GM19099 (cell line): ENCODE results near the gene TRABD2A.

Experiments used
- POLR2A ChIP-seq: IDR thresholded peaks from 3 replicates; pipeline ENCODE4 v1.6.1; 2011; ENCODE audit warnings: low read depth; ENCODE audit not compliant: insufficient read length; ENCODE audit errors: extremely low read depth

TRABD2A gene

DNA sequence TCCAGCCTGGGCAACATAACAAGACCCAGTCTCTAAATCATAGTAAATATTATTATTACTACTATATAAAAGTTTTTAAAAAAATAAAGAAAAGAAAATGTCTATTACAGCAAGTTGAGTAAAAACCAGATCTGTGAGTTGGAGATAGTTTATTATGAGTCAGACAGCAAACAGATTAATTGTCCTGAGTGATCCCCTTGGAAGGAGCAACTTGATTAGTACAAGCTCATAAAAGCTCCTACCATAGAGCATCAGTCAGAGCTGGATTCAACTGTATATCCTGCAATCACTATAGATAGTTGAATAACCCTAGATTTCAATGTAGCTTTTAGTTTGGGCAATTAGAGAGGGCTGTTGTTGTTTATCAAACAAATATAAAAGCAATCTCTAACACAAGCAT, 84.1 kb downstream of the TRABD2A start:
- no peak for TF ChIP-seq POLR2A

GRCh38 chr2:84793641-84794040, 87.2 kb downstream of the TRABD2A start:
- no peak for TF ChIP-seq POLR2A

DNA sequence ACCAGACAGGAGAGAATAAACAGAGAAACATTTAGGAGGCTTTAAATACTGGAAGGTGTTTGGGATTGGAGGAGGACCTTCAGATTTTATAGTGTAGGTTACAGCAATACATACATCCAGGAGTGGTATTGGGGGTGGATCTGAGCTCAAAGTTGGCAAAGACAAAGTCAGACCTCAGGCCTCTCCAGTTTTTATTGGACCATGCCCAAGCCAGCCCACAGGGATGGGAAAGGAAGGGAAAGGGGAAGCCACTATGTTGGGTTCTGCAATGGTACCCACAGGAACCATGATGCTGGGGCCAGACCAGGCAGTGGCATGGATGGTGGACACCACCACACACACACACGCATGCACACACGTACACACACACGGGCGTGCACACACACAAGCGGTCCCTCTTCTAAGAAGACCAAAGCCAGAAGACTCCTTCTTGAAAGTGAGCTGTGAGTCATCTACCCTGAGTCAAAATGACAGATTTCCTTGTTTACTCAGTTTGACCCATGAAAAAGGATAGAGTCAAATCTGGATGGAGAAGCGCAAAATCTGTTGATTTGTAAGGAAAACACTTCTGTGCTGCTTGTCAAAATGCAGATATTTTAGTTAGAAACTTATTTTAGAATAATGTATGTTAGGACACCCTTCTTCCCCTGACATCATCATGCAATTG, 87.9 kb downstream of the TRABD2A start:
- no peak for TF ChIP-seq POLR2A

DNA sequence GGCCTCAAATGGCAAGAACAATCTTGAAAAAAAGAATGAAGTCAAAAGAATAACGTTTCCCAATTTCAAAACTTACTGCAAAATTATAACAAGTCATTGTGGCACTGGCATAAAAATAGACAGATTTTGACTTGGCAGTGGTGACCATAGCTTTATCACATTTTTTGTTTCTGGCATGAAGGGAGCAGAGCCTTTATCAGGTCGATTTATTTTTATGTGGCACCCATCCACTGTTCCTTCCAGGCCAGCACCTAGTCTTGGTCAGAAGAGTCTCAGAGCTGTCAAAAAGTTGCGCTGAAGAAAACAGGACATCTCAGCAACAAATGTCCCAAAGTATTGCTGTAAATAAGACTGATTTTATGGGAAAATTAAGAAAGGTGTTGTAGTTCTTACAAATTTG, 92.4 kb downstream of the TRABD2A start:
- no peak for TF ChIP-seq POLR2A

DNA sequence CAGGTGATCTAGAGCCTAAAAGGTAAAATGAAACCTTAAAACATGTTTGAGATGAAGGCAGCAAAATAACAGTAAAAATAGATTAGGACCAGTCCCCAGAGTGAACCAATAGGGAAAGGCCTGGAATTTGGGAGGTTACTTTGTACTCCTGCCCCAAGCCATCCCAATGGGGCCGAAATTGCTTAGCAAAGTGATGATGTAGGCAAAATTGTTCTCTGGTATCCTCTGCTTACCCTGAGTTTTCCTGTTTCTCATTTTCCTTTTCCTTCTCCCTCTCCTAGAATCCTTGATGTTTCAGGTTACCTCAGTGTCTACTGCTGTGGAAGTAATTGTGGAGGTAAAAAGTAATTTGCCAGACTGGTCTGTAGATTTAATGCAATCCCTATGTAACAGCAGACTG, 92.9 kb downstream of the TRABD2A start:
- TF ChIP-seq POLR2A: no peak

DNA sequence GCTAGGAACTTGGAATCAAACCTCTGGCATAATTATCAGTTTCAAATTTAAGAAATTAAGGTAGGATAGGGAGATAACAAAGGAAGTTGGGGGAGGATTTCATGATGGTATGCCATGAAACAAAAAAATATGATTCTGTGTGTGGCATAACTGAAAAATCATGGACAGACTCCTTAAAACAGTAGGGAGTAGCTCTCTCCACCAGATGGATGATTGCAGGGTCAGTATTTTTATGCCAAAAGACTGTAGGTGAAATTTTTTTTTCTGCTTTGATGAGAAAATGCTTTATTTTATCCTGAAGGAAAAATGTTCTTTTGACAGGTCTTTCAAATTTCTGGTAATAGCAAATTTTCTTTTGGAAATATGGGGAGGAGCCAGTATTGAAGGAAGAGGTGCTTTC, 94.3 kb downstream of the TRABD2A start:
- no peak for TF ChIP-seq POLR2A

DNA sequence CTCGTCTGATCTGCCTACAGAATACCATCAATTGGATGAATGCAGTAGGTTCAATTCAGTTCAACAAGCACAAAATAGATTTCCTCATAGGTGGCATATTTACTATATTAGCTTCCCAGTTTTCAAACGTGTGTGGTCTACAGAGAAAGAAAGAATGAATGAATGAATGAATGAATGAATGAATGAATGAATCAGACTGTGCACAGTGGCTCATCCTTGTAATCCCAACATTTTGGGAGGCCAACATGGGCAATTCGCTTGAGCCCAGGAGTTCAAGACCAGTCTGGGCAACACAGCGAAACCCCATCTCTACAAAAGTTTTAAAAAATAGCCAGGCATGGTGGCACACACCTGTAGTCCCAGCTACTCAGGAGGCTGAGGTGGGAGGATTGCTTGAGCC, 94.9 kb downstream of the TRABD2A start:
- TF ChIP-seq POLR2A: no peak

GRCh38 chr2:84782717-84783442, 98.0 kb downstream of the TRABD2A start:
- TF ChIP-seq POLR2A: no peak

- no peak for TF ChIP-seq POLR2A
Measured at GRCh38 chr2:84781942-84782716, 98.8 kb downstream of the TRABD2A start.

DNA sequence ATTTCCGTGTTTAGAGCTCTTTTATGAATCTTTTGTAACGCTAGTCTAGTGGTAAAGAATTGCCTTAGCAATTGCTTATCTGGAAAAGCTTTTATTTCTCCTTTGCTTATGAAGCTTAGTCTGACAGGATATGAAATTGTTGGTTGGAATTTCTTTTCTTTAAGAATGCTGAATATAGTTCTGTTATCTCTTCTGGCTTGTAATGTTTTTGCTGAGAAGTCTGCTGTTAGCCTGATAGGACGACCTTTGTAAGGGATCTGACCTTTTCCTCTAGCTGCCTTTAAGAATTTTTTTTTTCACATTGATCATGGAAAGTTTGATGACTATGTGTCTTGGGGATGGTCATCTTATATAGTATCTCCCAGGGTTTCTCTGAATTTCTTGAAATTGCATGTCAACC, 101.1 kb downstream of the TRABD2A start:
- TF ChIP-seq POLR2A: no peak

DNA sequence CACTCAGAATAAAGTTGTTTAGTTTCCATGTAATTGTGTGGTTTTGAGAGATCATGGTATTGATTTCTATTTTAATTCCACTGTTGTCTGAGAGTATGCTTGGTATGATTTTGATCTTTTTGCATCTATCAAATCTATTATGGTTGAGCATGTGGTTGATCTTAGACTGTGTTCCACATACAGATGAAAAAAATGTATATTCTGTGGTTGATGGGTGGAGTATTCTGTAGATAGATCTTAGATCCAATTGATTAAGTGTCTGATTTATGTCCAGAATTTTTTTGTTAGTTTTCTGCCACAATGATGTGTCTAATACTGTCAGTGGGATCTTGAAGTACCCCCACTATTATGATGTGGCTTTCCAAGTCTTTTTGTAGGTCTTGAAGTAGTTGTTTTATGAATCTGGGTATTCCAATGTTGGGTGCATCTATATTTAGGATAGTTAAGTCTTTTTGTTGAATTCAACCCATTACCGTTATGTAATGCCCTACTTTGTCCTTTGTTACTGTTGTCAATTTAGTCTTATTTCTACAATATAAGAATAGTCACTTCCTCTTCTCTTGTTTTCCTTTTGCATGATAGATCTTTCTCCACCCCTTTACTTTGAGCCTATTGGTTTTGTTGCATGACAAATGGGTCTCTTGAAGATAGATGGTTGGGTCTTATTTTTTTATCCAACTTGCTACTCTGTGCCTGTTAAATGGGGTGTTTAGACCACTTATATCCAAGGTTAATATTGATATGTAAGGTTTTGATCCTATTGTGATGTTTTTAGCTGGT, 101.8 kb downstream of the TRABD2A start:
- no peak for TF ChIP-seq POLR2A

DNA sequence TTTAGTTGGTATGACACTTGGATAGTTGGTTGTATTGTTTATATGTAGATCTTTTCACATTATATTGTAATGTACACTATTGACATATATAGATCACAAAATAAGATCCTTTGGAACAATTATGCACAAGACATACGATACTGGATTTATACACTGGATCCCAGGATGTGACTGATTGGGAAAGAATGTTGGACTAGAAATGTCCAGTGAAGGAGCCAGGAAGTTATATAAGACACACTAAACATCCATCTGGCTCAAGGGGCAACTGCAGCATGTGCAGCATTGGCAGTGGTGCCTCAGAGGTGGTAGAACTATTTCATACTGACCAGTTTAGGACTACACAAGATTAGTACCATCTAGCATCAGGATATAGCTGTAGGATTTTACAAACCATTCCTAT, 104.9 kb downstream of the TRABD2A start:
- TF ChIP-seq POLR2A: no peak
